HG02970 (cell line): ENCODE measurements around the gene TRERF1.

ENCODE experiments used
- ATAC-seq: cut with Tn5 transposase; IDR thresholded peaks from one replicate; pipeline ENCODE4 v1.9.1; 2021; ENCODE audit warnings: mild to moderate bottlenecking, moderate library complexity, moderate number of reproducible peaks; ENCODE audit not compliant: unreplicated experiment, low FRiP score

TRERF1 gene

GRCh38 chr6:42176981-42177380, 274.7 kb downstream of the TRERF1 start:
- no peak for ATAC-seq

- ATAC-seq: no peak
Observed at GRCh38 chr6:42175860-42176259, 275.9 kb downstream of the TRERF1 start.
